ENCODE results near the gene PRMT1. TPM values are rescaled to one million over a fixed set of nuclear protein-coding genes. Genes with fewer than 3 reads are reported as not detected.
"Not testable (repeated sequence)": the region's sequence is repeated elsewhere in the genome, so short reads cannot be mapped to it uniquely, and the experiment has no call there.

The PRMT1 gene
- polyA plus RNA-seq, 2 of the 4 experiments (the other 2 are of a cell fraction) = 504 to 516 TPM

DNA sequence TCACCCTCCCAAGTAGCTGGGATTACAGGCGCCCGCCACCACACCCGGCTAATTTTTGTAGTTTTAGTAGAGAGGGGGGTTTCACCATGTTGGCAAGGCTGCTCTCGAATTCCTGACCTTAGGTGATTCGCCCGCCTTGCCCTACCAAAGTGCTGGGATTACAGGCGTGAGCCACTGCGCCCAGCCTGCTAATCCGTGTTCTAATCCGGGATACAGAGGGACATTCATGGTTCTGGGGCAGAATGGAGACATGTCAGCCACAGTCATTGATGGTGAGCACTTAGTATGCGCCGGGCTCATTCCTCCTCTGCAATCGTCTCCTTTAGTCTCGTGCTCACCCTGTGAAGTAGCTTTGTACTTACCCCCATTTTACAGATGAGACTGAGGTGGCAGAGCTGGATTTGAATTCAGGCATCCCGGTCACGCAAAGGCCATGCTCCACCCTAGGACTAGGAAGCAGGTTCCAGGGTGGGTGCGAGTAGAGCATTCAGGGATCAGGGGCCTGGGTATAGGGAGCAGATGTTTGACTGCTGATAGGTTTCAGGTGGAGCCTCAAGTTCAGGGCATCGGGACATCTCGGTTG is 45.4 kb upstream of the PRMT1 start:
- H3K4me3 ChIP-seq = no peak overlapping the region
- DNase-seq (ENCODE audit: low read depth in 1 of 2, low spot score in 1 of 2) (no peak), ATAC-seq (peak in 1 of 2 experiments; percentile 2; a peak in 1 of 6 replicates), FAIRE-seq (no peak)
- CTCF ChIA-PET = interaction anchor here (1.1 to 3.9 kb wide), 7 partner anchors 9 to 61 kb away, joined by 3 to 11 read pairs (median 5); partner anchors contain the start of gene PRMT1
- POLR2A ChIA-PET = interaction anchor here (2.1 kb wide), 1 partner anchor 8 kb away, joined by 8 read pairs; the partner anchor contains the start of gene RRAS
- WGBS (ENCODE audit: missing lambda C conversion rate) = 90% methylated on average over 19 of the region's 19 CpGs
- H3K4me2 ChIP-seq = no peak overlapping the region
- H3K4me1 ChIP-seq = no peaks in the 10 kb centered on the region
- TF ChIP-seq, protein P1, sequence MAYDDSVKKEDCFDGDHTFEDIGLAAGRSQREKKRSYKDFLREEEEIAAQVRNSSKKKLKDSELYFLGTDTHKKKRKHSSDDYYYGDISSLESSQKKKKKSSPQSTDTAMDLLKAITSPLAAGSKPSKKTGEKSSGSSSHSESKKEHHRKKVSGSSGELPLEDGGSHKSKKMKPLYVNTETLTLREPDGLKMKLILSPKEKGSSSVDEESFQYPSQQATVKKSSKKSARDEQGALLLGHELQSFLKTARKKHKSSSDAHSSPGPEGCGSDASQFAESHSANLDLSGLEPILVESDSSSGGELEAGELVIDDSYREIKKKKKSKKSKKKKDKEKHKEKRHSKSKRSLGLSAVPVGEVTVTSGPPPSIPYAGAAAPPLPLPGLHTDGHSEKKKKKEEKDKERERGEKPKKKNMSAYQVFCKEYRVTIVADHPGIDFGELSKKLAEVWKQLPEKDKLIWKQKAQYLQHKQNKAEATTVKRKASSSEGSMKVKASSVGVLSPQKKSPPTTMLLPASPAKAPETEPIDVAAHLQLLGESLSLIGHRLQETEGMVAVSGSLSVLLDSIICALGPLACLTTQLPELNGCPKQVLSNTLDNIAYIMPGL (CRISPR knock-in tag; IDR thresholded peaks at IDR 0.05; ENCODE audit: borderline replicate concordance) = no peak
- TF ChIP-seq ZC3H11A (IDR thresholded peaks at IDR 0.05) (no peak), RFX5 (IDR thresholded peaks at IDR 0.05) (no peak), EHF (CRISPR knock-in tag; IDR thresholded peaks at IDR 0.05) (no peak), HOXB13 (CRISPR knock-in tag; IDR thresholded peaks at IDR 0.05; ENCODE audit: low read depth) (no peak), POLR2AphosphoS2 (conservative IDR thresholded peaks at IDR 0.05; ENCODE audit: low read length) (no peak), ZFP36 (IDR thresholded peaks at IDR 0.05; ENCODE audit: borderline replicate concordance, partially characterized antibody) (no peak), PBX3 (IDR thresholded peaks at IDR 0.05) (no peak), SREBF2 (IDR thresholded peaks at IDR 0.05) (no peak), CHD4 (IDR thresholded peaks at IDR 0.05; ENCODE audit: borderline replicate concordance) (no peak), HES2 (IDR thresholded peaks at IDR 0.05) (no peak)
- H3K9me3 ChIP-seq = no peaks in the 10 kb centered on the region
- H3K27ac ChIP-seq = no peak overlapping the region

DNA sequence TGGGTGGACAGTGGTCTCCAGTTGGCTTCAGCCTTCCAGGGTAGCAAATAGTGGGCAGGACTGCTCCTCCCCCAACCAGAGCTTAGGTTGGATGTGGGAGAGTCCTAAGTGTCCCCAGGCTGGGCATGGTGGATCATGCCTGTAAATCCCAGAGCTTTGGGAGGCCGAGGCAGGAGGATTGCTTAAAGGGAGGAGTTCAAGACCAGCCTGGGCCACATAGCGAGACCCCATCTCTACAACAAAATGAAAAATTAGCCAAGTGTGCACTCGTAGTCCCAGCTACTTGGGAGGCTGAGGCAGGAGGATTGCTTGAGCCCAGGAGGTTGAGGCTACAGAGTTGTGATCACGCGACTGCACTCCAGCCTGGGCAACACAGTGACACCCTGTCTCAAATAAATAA is 44.5 kb upstream of the PRMT1 start:
- TF ChIP-seq JUNB (IDR thresholded peaks at IDR 0.05) (no peak), SMC3 (IDR thresholded peaks at IDR 0.05) (no peak), EHMT2 (IDR thresholded peaks at IDR 0.05; ENCODE audit: low read depth) (no peak), HOXA7 (CRISPR knock-in tag; IDR thresholded peaks at IDR 0.05) (no peak), HOXB5 (CRISPR knock-in tag; IDR thresholded peaks at IDR 0.05) (no peak), SREBF2 (IDR thresholded peaks at IDR 0.05) (no peak), USF2 (IDR thresholded peaks at IDR 0.05) (no peak), ESRRA (IDR thresholded peaks at IDR 0.05; ENCODE audit: borderline replicate concordance, low read length) (no peak)
- TF ChIP-seq, protein P1 (CRISPR knock-in tag; IDR thresholded peaks at IDR 0.05; ENCODE audit: borderline replicate concordance) = no peak
- no peak for ATAC-seq
- H3K27ac ChIP-seq = no peak overlapping the region
- ChIA-PET POLR2A (interaction anchor here (2.1 kb wide), 1 partner anchor 8 kb away, joined by 8 read pairs; the partner anchor contains the start of gene RRAS), CTCF (interaction anchor here (1.1 to 3.9 kb wide), 5 partner anchors 10 to 45 kb away, joined by 3 to 11 read pairs (median 5); partner anchors contain the start of gene PRMT1)
- H3K4me3 ChIP-seq = no peak overlapping the region
- WGBS (ENCODE audit: missing lambda C conversion rate) = 97% methylated on average over 5 of the region's 5 CpGs
- H3K4me2 ChIP-seq = no peak overlapping the region
- no peaks in the 10 kb centered on the region for H3K9me3 ChIP-seq
- H3K4me1 ChIP-seq = peaks cover 2% of the 10 kb centered on the region; the same call in 2 of the 3 replicates
- DNase-seq (ENCODE audit: low read depth in 1 of 2, low spot score in 1 of 2) = no peak
- no peak for FAIRE-seq

- POLR2A ChIA-PET; H3K27ac ChIP-seq; H3K4me1 ChIP-seq; DNase-seq (ENCODE audit: low read depth in 1 of 2, low spot score in 1 of 2); H3K9me3 ChIP-seq; FAIRE-seq; ATAC-seq; H3K4me3 ChIP-seq; H3K4me2 ChIP-seq: not testable (repeated sequence)
- WGBS (ENCODE audit: missing lambda C conversion rate) = 84% methylated on average over 9 of the region's 9 CpGs
- CTCF ChIA-PET = interaction anchor here (0.6 to 3.9 kb wide), 3 partner anchors 23 to 87 kb away, joined by 3 to 11 read pairs (median 5); no protein-coding TSS in a partner anchor
Observed at GRCh38 chr19:49633273-49633672, 43.8 kb upstream of the PRMT1 start.

Measured in A549 (cell line).